Liver (tissue), 9 donors: ENCODE data around the gene CCDC120. TPM values are rescaled to one million over a fixed set of nuclear protein-coding genes. Genes with fewer than 3 reads are reported as not detected.

Experiments used
- DNase-seq: peaks from one replicate; pipeline ENCODE4 v3.0.0-alpha.2; 2017; ENCODE audit warnings: low spot score
- H3K27ac ChIP-seq, 2 donors: one replicate each; pipeline ENCODE4 v1.7.0; 2013; ENCODE audit warnings: inconsistent platforms in 2 of 2, low read length in 2 of 2, control low read depth in 1 of 2, low read depth in 1 of 2, mild to moderate bottlenecking in 1 of 2
- H3K27me3 ChIP-seq, 4 donors: one replicate each; pipeline versions ENCODE4 v1.6.1 to v1.7.0; 2013; ENCODE audit warnings: low read length in 3 of 4, inconsistent platforms in 1 of 4, mild to moderate bottlenecking in 1 of 4, moderate library complexity in 1 of 4; ENCODE audit not compliant: control insufficient read depth in 4 of 4, insufficient read depth in 4 of 4
- H3K36me3 ChIP-seq, 4 donors: one replicate each; pipeline versions ENCODE4 v1.6.1 to v1.7.0; 2013; ENCODE audit warnings: low read length in 3 of 4, mild to moderate bottlenecking in 3 of 4, low read depth in 1 of 4, moderate library complexity in 1 of 4; ENCODE audit not compliant: control insufficient read depth in 4 of 4, insufficient read depth in 3 of 4
- H3K4me1 ChIP-seq, 4 donors: one replicate each; pipeline versions ENCODE4 v1.6.1 to v1.7.0; 2013; ENCODE audit warnings: low read length in 3 of 4, mild to moderate bottlenecking in 3 of 4, moderate library complexity in 1 of 4; ENCODE audit not compliant: control insufficient read depth in 4 of 4, insufficient read depth in 4 of 4
- H3K4me3 ChIP-seq, 3 donors: one replicate each; pipeline versions ENCODE4 v1.6.1 to v1.7.0; 2013; ENCODE audit warnings: low read length in 3 of 3, control low read depth in 1 of 3, low read depth in 1 of 3, mild to moderate bottlenecking in 1 of 3
- H3K9ac ChIP-seq, 2 donors: one replicate each; pipeline ENCODE4 v1.7.0; 2013; ENCODE audit warnings: low read length in 2 of 2, mild to moderate bottlenecking in 2 of 2, moderate library complexity in 2 of 2, control low read depth in 1 of 2, low read depth in 1 of 2
- H3K9me3 ChIP-seq, 4 donors: one replicate each; pipeline versions ENCODE4 v1.6.1 to v1.7.0; 2013; ENCODE audit warnings: low read length in 3 of 4; ENCODE audit not compliant: control insufficient read depth in 4 of 4
- CTCF ChIP-seq: fragments of 150-350 bp; IDR thresholded peaks from 2 replicates; pipeline ENCODE4 v1.5.1; 2017; ENCODE audit warnings: improper control_type of control experiment, low read depth, low read length; ENCODE audit not compliant: missing input control
- EGR1 ChIP-seq, 2 donors: IDR thresholded peaks; 2 replicates each; pipeline ENCODE4 v1.6.1; 2016 to 2018; ENCODE audit warnings: antibody characterized with exemption in 2 of 2, low read depth in 2 of 2
- FOXA1 ChIP-seq: IDR thresholded peaks from 2 replicates; pipeline ENCODE4 v1.6.1; 2016; ENCODE audit warnings: antibody characterized with exemption
- GABPA ChIP-seq, 2 donors: IDR thresholded peaks in 1 of 2; conservative IDR thresholded peaks in 1 of 2; 2 replicates each; pipeline ENCODE4 v1.6.1; 2016; ENCODE audit warnings: antibody characterized with exemption in 2 of 2, mild to moderate bottlenecking in 1 of 2, moderate library complexity in 1 of 2
- HNF4A ChIP-seq, 2 donors: conservative IDR thresholded peaks; 2 replicates each; pipeline ENCODE4 v1.6.1; 2016; ENCODE audit warnings: antibody characterized with exemption in 2 of 2, mild to moderate bottlenecking in 2 of 2
- HNF4G ChIP-seq: IDR thresholded peaks from 2 replicates; pipeline ENCODE4 v1.6.1; 2016; ENCODE audit warnings: antibody characterized with exemption
- JUND ChIP-seq, 2 donors: IDR thresholded peaks; 2 replicates each; pipeline ENCODE4 v1.6.1; 2016; ENCODE audit warnings: antibody characterized with exemption in 2 of 2
- RAD21 ChIP-seq, 2 donors: IDR thresholded peaks; 2 replicates each; pipeline ENCODE4 v1.6.1; 2016; ENCODE audit warnings: antibody characterized with exemption in 2 of 2, mild to moderate bottlenecking in 2 of 2
- REST ChIP-seq: IDR thresholded peaks from 2 replicates; pipeline ENCODE4 v1.6.1; 2016; ENCODE audit warnings: antibody characterized with exemption, mild to moderate bottlenecking
- RXRA ChIP-seq, 2 donors: IDR thresholded peaks; 2 replicates each; pipeline ENCODE4 v1.6.1; 2017 to 2018; ENCODE audit warnings: antibody characterized with exemption in 2 of 2, mild to moderate bottlenecking in 1 of 2
- SP1 ChIP-seq: IDR thresholded peaks from 2 replicates; pipeline ENCODE4 v1.6.1; 2018; ENCODE audit warnings: antibody characterized with exemption, mild to moderate bottlenecking
- TAF1 ChIP-seq: conservative IDR thresholded peaks from 2 replicates; pipeline ENCODE4 v1.6.1; 2016; ENCODE audit warnings: antibody characterized with exemption, mild to moderate bottlenecking
- YY1 ChIP-seq: IDR thresholded peaks from 2 replicates; pipeline ENCODE4 v1.6.1; 2016; ENCODE audit warnings: antibody characterized with exemption, mild to moderate bottlenecking
- ZBTB33 ChIP-seq: IDR thresholded peaks from 2 replicates; pipeline ENCODE4 v1.6.1; 2016; ENCODE audit warnings: antibody characterized with exemption
- WGBS: extraction: QIAGEN DNeasy Blood & Tissue Kit; methylation state at CpG from one replicate; pipeline ENCODE4 v1.1.7; 2013; 5-methylcytosine and 5-hydroxymethylcytosine counted together
- polyA plus RNA-seq, 2 donors: library from polyadenylated mRNA; stranded (reverse) in 1 of 2; unstranded in 1 of 2; fragments of 200-250 nt in 1 of 2; fragments of >200 nt in 1 of 2; fragmentation: Nextera tagmentation in 1 of 2; extraction: Ambion mirVana in 1 of 2; gene quantifications; one replicate each; pipeline versions ENCODE4 v1.2.1 to v1.2.3, GENCODE V29; 2013 to 2015
- total RNA-seq, 2 donors: library from RNA; depleted of rRNA; stranded (reverse); fragments of >200 nt; gene quantifications; one replicate each; pipeline ENCODE4 v1.2.3, GENCODE V29; 2014
- donor health status: healthy.
- donor health status: healthy.
- donor health status: healthy.
- donor health status: healthy.
- donor health status: healthy.

CCDC120 gene
- total and polyA plus RNA-seq, 4 donors = 1.0 to 3.4 (median 1.6) TPM

GRCh38 chrX:49101629-49101984, 42.8 kb downstream of the CCDC120 start:
- peak overlapping the region; percentile 15 to 43 (median 18) for H3K4me3 ChIP-seq
- no peak for TF ChIP-seq CTCF
- no peak for TF ChIP-seq SP1
- TF ChIP-seq ZBTB33 = no peak
- no peak for TF ChIP-seq HNF4G
- TF ChIP-seq REST = no peak
- no peak for TF ChIP-seq FOXA1
- no peak for TF ChIP-seq GABPA (IDR thresholded peaks at IDR 0.05 in 1 of 2, conservative IDR thresholded peaks at IDR 0.05 in 1 of 2)
- no peak for TF ChIP-seq RXRA (IDR thresholded peaks at IDR 0.05)
- no peak for TF ChIP-seq JUND (IDR thresholded peaks at IDR 0.05)
- no peak for TF ChIP-seq RAD21 (IDR thresholded peaks at IDR 0.05)
- no peak for TF ChIP-seq EGR1 (IDR thresholded peaks at IDR 0.05; ENCODE audit: low read depth in 2 of 2)
- TF ChIP-seq HNF4A (conservative IDR thresholded peaks at IDR 0.05) = no peak
- peaks cover 3 to 16% (median 10%) of the 10 kb centered on the region in 4 donors for H3K4me1 ChIP-seq
- 11% methylated on average over 9 of the region's 9 CpGs for WGBS
- H3K36me3 ChIP-seq = no peaks in the 10 kb centered on the region
- no peaks in the 10 kb centered on the region for H3K9me3 ChIP-seq
- H3K9ac ChIP-seq = peak overlapping the region in 1 of 2 donors; percentile 4
- peak overlapping the region; percentile 87 to 96 for H3K27ac ChIP-seq
- no peak for DNase-seq
- H3K27me3 ChIP-seq = no peaks in the 10 kb centered on the region

GRCh38 chrX:49102190-49102589, 43.4 kb downstream of the CCDC120 start:
- DNase-seq = no peak
- no peak overlapping the region for H3K9ac ChIP-seq
- H3K9me3 ChIP-seq = no peaks in the 10 kb centered on the region
- H3K27ac ChIP-seq = peak overlapping the region; percentile 87 to 96
- H3K4me3 ChIP-seq = no peak overlapping the region
- H3K4me1 ChIP-seq = peaks cover 3 to 18% (median 10%) of the 10 kb centered on the region in 4 donors
- no peaks in the 10 kb centered on the region for H3K36me3 ChIP-seq
- 42% methylated on average over 9 of the region's 9 CpGs for WGBS
- H3K27me3 ChIP-seq = no peaks in the 10 kb centered on the region
- TF ChIP-seq TAF1 (no peak), JUND (IDR thresholded peaks at IDR 0.05) (peak in 1 of 2 donors; percentile 56), HNF4A (conservative IDR thresholded peaks at IDR 0.05) (peak; percentile 83 to 87), REST (no peak), HNF4G (peak; percentile 50), SP1 (peak; percentile 87), YY1 (peak; percentile 56), ZBTB33 (no peak), GABPA (IDR thresholded peaks at IDR 0.05 in 1 of 2, conservative IDR thresholded peaks at IDR 0.05 in 1 of 2) (no peak), CTCF (no peak), RXRA (IDR thresholded peaks at IDR 0.05) (peak; percentile 84 to 91), EGR1 (IDR thresholded peaks at IDR 0.05; ENCODE audit: low read depth in 2 of 2) (no peak), FOXA1 (no peak)
